Hematopoietic multipotent progenitor cell treated with erythropoietin and hydrocortisone succinate and interleukin-3 and kit ligand, for 6 days (in vitro differentiated cells): ENCODE data around the gene PACRG.

Source experiments
- DNase-seq: peaks from one replicate; pipeline ENCODE4 v3.0.0-alpha.2; 2015

The PACRG gene

DNA sequence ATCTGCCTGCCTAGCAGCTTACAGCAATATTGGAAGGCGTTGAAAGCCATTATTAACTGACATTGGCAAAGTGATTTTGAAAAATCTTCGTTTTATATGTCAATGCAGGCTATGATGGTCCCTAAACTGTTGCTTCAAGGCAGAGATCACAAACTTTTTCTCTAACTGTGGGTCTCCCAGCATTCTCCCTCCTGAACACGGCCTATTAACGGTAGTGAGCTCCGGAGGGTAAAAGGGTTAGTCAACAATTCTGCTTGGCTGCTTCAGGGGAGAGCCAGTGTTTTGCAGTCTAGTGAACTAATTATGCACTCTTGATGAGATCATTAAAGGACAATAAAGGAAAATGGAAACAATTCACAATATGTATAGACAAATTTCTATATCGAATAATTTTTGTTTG lies 424.9 kb downstream of the PACRG start:
- no peak for DNase-seq

- no peak for DNase-seq
These were observed 431.3 kb downstream of the PACRG start for GRCh38 chr6:163159110-163159509.

DNA sequence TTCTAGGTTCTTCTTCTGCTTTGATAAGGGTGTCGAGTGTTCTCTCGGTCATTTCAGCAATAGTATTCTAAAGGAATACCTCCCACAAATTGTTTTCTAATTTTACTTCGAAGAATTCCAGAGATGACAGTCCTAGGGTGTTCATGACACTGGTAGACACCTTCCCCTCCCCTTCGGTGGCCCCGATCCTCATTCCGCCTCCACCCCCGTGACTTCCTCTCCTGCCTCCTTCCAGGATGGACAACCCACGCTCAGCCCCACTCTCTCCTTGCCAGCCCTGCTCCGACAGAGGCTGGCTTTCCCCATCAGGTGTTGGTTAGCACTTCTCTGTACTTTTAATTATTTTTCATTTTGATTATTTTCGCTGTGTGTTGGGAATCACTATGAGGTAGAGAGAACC lies 431.9 kb downstream of the PACRG start:
- no peak for DNase-seq

GRCh38 chr6:163162007-163162873 lies 434.5 kb downstream of the PACRG start:
- DNase-seq, result no peak

DNA sequence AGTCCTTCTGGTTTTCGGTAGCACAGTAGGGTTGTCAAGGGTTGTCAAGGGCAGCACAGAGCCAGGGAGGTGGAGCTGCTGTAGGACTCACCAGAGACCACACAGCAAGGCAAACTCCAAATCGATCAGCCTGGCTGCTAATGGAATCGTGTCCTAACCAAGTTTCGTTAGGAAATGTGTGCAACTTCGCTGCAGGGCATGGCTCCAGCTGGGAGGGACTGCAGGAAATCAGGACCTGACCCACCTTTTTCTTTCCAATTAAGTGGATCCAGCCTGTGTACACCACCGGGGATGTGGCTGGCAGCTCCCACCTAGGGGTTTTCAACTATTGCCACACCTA lies 435.1 kb downstream of the PACRG start:
- no peak for DNase-seq

DNA sequence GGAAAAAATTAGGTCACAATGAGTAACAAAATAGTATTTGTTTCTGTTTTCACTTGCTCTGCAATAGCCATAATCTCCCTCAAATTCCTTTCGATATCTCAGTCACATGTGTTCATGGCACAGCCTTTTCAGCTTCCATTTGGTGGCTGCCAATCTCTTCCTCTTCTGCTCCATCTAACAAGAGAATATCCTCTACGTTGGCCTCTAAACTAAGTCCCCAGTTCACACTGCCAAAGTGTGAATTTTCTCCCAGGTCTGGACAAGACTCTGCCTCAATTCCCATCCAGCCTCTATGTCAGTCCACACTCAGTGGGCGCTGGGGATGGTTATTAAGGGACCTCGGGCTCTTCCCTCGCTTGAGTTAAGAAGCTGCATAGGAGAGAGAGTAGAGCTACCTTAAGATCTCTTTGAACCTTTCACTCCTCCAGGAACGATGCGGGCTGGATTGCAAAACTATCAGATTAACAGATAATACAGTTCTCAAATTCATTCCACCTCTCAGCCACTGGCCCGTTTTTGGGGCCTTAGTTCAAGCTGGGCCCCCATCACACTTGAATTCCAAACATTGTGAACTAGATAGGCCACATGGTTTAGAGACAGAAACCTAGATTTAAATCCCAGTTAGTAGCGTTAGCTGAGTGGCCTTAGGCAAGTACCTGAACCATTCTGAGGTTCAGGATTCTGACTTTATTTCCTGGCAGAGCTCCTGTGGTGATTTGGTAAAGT lies 436.6 kb downstream of the PACRG start:
- no peak for DNase-seq

GRCh38 chr6:163165155-163165910 lies 437.6 kb downstream of the PACRG start:
- no peak for DNase-seq

- DNase-seq, result no peak
These were observed 438.1 kb downstream of the PACRG start for GRCh38 chr6:163165922-163166321.

DNA sequence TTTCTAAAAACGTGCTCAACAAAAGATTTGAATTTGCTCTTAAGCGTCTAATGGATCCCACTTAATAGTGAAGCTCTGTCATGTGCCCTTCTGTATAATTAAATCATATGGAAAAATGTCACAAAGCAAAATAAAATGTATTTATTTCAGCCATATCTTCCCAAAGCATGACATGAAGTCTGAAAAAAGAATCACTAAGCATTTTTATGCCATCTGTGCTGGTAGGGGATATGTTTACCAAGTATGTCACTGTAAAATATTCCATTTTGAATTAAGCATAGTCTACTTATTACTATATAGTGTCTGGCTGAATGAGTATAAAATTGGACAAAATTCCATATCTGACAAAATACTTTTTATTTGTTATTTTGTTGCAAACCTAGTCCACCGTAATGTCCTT lies 438.7 kb downstream of the PACRG start:
- no peak for DNase-seq

DNA sequence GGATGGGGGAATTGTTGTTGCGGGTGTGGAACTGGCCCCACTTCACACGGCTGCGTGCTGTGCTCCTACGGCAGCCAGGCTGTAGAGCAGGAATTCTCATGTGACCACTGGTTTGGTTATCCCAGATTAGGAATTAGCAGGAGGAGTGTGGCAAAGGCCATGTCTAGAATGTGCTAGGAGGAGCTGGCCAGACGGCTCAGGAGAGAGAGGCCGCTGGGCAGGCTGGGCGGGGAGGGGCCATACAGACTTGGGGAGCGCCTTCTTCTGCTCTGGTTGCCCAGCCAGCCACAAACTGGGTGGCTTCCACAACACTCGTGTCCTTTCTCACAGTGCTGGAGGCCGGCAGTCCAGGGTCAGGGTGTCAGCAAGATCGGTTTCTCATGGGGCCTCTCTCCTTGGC lies 441.7 kb downstream of the PACRG start:
- DNase-seq, result no peak

DNA sequence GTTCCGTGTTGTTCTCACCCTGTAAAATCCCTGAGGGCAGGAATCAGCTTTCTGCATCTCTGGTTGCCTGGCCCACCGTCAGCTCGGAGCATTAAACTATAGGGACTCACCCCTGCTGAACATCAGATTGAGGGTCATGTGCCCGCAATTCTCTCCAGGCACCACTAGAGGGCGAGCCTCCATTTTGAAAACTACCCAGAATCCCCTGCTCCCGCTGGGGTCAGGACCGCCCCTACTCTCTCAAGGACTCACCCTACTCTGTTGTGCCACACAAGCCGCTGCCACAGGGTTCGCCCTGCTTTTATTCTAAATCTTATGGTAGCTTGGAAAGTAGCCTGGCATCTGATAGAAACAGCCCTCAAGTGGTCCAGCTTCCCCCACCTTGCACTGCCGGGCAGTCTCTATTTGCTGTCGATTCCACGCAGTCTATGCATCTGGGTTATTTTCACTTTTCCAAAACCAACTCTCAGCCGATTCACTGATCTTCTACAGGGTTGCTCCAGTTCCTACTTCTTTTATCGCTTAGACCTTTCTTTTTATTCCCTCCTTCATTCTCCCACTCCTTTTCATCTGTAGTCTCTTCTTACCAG lies 442.6 kb downstream of the PACRG start:
- DNase-seq, result peak; percentile 25

DNA sequence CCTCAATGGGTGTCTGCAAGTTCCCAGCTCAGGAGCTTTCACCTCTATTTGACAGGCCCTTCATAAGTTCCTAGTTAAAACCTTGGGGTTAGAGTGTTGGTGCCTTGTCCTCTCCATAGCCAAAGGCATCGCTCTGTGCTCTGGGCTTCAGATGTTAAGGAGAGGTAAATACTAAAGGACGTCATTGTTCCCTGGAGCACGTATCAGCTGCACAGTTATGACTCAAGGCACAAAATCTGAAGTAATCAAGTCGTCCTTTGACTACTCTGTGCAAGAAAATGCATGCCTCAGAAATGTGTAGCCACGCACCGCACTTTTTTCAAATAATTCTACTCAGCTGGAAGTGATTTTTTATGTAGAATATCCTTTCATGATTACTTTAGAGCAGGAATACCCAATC lies 446.0 kb downstream of the PACRG start:
- no peak for DNase-seq

- DNase-seq, result no peak
These were observed 447.5 kb downstream of the PACRG start for GRCh38 chr6:163175301-163175700.

- no peak for DNase-seq
These were observed 448.3 kb downstream of the PACRG start for GRCh38 chr6:163176097-163176496.

GRCh38 chr6:163177007-163177406 lies 449.2 kb downstream of the PACRG start:
- no peak for DNase-seq

DNA sequence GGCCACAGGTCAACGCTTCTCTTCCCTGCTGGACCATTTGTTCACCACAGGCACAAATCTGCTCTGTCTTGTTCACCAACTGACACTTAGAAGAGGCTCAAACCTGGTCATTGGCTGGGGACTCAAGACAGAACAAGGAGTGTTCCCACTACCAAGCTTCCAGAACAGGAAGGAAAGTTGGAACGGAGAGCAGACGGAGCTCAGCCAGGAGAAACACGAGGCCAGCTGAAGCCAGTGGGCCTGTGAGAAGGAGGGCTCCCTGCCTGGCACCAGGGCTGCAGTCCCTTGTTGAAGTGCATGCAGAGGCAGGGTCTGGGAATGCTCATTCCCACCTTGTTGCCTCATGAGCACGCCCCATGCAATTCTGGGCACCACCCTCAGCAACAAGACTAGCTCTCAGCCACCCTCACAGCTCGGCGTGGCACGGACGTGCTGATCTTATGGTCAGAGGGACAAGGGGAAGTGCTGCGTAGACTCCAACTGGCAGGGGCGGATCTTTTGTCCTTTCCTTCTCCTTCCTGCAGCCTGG lies 450.2 kb downstream of the PACRG start:
- no peak for DNase-seq

DNA sequence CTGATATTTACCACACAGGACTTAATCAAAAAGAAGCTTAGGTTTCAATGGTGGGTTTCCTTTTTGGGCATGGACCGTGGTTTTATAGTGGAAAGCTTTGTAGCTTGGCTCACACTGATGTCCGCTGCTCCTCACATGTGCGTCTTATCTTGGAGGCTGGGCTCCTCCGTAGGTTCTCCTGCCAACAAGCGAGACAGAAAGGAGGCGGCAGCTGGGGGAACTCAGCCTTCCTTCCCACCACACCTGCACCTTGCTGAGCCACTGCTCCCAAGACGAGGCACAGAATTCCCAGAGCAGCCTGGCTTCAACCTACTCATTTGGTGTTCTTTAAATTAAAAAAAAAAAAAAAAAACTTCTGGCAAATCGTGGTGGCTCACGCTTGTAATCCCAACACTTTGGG lies 451.3 kb downstream of the PACRG start:
- no peak for DNase-seq

- DNase-seq, result no peak
These were observed 451.9 kb downstream of the PACRG start for GRCh38 chr6:163179721-163180120.

GRCh38 chr6:163180874-163181541 lies 453.2 kb downstream of the PACRG start:
- DNase-seq, result peak; percentile 54

GRCh38 chr6:163181666-163182180 lies 453.9 kb downstream of the PACRG start:
- DNase-seq, result no peak

DNA sequence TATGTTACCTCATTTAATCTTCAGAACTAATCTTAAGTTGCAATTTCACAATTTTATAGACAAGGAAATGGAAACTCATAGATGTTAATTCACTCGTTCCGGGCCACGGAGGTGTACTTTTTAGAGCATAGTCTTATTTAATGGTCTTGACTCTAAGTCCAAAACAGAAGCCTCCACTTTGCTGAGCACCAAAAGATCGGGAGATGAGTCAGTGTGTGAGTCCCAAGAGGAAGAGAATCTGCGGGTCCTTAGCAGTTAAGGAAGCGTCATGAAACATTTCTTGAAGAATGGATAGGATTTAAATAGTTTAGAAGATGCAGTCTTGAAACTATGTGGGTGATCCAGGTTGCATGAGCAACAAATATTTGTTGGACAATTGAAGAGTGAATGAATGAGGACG lies 454.9 kb downstream of the PACRG start:
- no peak for DNase-seq

GRCh38 chr6:163183806-163184205 lies 456.0 kb downstream of the PACRG start:
- DNase-seq, result no peak
